Astrocyte (in vitro differentiated cells and primary cell): ENCODE measurements around the gene ASB13. TPM values are rescaled to one million over a fixed set of nuclear protein-coding genes. Genes with fewer than 3 reads are reported as not detected.

ENCODE experiments used
- DNase-seq: peaks from one replicate; pipeline ENCODE4 v3.0.0-alpha.2; 2010; ENCODE audit warnings: low read depth
- FAIRE-seq: peaks from 2 replicates; lab custom pipeline; 2011; peaks lifted over from hg19 to GRCh38; lab: Jason Lieb, UNC
- H2AFZ ChIP-seq: 2 replicates; pipeline ENCODE4 v1.6.0; 2012; ENCODE audit warnings: low read depth, low read length, inconsistent platforms
- H3K27ac ChIP-seq: 2 replicates; pipeline ENCODE4 v1.5.1; 2011; ENCODE audit warnings: low read depth, low read length, inconsistent platforms
- H3K27me3 ChIP-seq: 2 replicates; pipeline ENCODE4 v1.6.0; 2011; ENCODE audit warnings: low read length, inconsistent platforms; ENCODE audit not compliant: insufficient read depth
- H3K36me3 ChIP-seq: 2 replicates; pipeline ENCODE4 v1.5.1; 2011; ENCODE audit warnings: low read length, inconsistent platforms; ENCODE audit not compliant: insufficient read depth
- H3K4me1 ChIP-seq: 2 replicates; pipeline ENCODE4 v1.5.1; 2011; ENCODE audit warnings: low read length, inconsistent platforms; ENCODE audit not compliant: insufficient read depth
- H3K4me2 ChIP-seq: 2 replicates; pipeline ENCODE4 v1.6.0; 2012; ENCODE audit warnings: low read length, inconsistent platforms
- H3K4me3 ChIP-seq: 2 replicates; pipeline ENCODE4 v1.5.1; 2011; ENCODE audit warnings: low read depth, mild to moderate bottlenecking, low read length, inconsistent platforms; ENCODE audit not compliant: insufficient read depth
- H3K79me2 ChIP-seq: 2 replicates; pipeline ENCODE4 v1.6.0; 2012; ENCODE audit warnings: mild to moderate bottlenecking, low read length, inconsistent platforms; ENCODE audit not compliant: insufficient read depth
- H3K9ac ChIP-seq: 2 replicates; pipeline ENCODE4 v1.6.0; 2012; ENCODE audit warnings: mild to moderate bottlenecking, low read length, inconsistent platforms
- H3K9me3 ChIP-seq: 2 replicates; pipeline ENCODE4 v1.5.1; 2012; ENCODE audit warnings: low read depth, mild to moderate bottlenecking, low read length, inconsistent platforms; ENCODE audit not compliant: insufficient read depth
- H4K20me1 ChIP-seq: 2 replicates; pipeline ENCODE4 v1.6.0; 2012; ENCODE audit warnings: low read length, inconsistent platforms; ENCODE audit not compliant: insufficient read depth
- H3K27ac Mint-ChIP-seq: one replicate; pipeline ENCODE4 v1.8.0; 2021; ENCODE audit warnings: mild to moderate bottlenecking, mixed read lengths; ENCODE audit not compliant: unreplicated experiment
- H3K27me3 Mint-ChIP-seq: one replicate; pipeline ENCODE4 v1.8.0; 2021; ENCODE audit warnings: low read depth, mixed read lengths; ENCODE audit not compliant: unreplicated experiment
- H3K36me3 Mint-ChIP-seq: one replicate; pipeline ENCODE4 v1.8.0; 2021; ENCODE audit warnings: low read depth, mixed read lengths; ENCODE audit not compliant: unreplicated experiment
- H3K4me1 Mint-ChIP-seq: one replicate; pipeline ENCODE4 v1.8.0; 2021; ENCODE audit warnings: low read depth, mixed read lengths; ENCODE audit not compliant: unreplicated experiment
- H3K4me3 Mint-ChIP-seq: one replicate; pipeline ENCODE4 v1.8.0; 2021; ENCODE audit warnings: mild to moderate bottlenecking, moderate library complexity, mixed read lengths; ENCODE audit not compliant: unreplicated experiment
- H3K9me3 Mint-ChIP-seq: one replicate; pipeline ENCODE4 v1.8.0; 2021; ENCODE audit warnings: mild to moderate bottlenecking, mixed read lengths; ENCODE audit not compliant: unreplicated experiment
- EZH2 ChIP-seq: IDR thresholded peaks from 2 replicates; pipeline ENCODE4 v1.6.1; 2012; ENCODE audit warnings: mild to moderate bottlenecking, low read length, inconsistent platforms; ENCODE audit not compliant: insufficient read depth
- total RNA-seq: library from RNA; stranded (reverse); gene quantifications from 2 replicates; pipeline ENCODE4 v1.2.1, GENCODE V29; 2021
- TF ChIP-seq, protein P1 (sequence below): IDR thresholded peaks from 2 replicates; pipeline ENCODE4 v1.5.1; 2011; ENCODE audit warnings: low read depth, mild to moderate bottlenecking, inconsistent platforms, low read length, moderate library complexity; ENCODE audit not compliant: insufficient read depth

The ASB13 gene
- total RNA-seq, 1 donor from 2014 or later, result 4.8 TPM

DNA sequence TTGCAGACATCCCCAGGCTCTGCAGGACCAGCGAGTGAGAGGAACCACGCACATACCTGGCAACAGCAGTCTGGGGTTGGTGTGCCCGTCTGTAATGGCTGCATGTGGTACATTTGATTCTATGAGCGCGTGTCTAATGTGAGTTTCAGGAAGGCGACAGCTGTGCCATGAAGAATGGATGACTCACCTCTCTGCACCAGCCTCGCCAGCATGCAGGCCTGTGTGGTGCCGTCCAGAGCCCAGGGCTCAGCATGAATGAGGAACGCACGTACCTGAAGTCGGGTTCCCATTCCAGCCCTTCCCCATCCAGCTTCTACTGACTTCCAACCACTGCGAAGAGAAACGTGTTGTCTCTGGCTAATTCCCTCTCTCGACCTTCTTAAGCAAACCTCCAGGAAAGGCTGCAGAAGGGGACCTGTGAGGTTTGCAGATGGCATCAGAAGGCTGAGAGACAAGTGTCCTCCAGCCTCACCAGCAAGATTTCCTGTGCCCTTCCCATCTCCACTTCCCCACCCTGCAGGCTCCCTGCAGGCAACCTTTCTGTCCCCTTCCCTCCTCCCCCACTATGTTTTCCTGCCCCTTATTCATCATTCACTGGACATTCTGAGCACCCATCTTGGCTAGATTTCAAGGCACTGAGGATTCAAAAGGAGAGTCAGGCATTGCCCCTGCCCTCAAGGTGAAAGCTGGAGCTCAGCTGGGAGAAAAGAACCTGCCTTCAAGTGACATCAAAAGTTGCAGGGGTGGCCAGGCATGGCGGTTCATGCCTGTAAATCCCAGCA is 54.3 kb downstream of the ASB13 start:
- Mint-ChIP-seq H3K36me3 (peaks cover 3% of the 10 kb centered on the region), H3K4me3 (no peak overlapping the region), H3K27ac (peak overlapping the region; percentile 38), H3K9me3 (peaks cover 2% of the 10 kb centered on the region), H3K4me1 (peaks cover 10% of the 10 kb centered on the region), H3K27me3 (peaks cover 14% of the 10 kb centered on the region)
- H3K79me2 ChIP-seq, result no peaks in the 10 kb centered on the region
- no peak overlapping the region for H3K4me3 ChIP-seq
- no peak for FAIRE-seq
- H3K27ac ChIP-seq, result no peak overlapping the region
- H3K27me3 ChIP-seq, result no peaks in the 10 kb centered on the region
- H2AFZ ChIP-seq, result no peak overlapping the region
- H3K4me2 ChIP-seq, result no peak overlapping the region
- H4K20me1 ChIP-seq, result no peaks in the 10 kb centered on the region
- H3K4me1 ChIP-seq, result peaks cover 14% of the 10 kb centered on the region
- no peak for DNase-seq
- no peak overlapping the region for H3K9ac ChIP-seq
- no peaks in the 10 kb centered on the region for H3K36me3 ChIP-seq
- H3K9me3 ChIP-seq, result no peaks in the 10 kb centered on the region
- no peak for TF ChIP-seq EZH2
- TF ChIP-seq, protein P1, sequence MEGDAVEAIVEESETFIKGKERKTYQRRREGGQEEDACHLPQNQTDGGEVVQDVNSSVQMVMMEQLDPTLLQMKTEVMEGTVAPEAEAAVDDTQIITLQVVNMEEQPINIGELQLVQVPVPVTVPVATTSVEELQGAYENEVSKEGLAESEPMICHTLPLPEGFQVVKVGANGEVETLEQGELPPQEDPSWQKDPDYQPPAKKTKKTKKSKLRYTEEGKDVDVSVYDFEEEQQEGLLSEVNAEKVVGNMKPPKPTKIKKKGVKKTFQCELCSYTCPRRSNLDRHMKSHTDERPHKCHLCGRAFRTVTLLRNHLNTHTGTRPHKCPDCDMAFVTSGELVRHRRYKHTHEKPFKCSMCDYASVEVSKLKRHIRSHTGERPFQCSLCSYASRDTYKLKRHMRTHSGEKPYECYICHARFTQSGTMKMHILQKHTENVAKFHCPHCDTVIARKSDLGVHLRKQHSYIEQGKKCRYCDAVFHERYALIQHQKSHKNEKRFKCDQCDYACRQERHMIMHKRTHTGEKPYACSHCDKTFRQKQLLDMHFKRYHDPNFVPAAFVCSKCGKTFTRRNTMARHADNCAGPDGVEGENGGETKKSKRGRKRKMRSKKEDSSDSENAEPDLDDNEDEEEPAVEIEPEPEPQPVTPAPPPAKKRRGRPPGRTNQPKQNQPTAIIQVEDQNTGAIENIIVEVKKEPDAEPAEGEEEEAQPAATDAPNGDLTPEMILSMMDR, result no peak

DNA sequence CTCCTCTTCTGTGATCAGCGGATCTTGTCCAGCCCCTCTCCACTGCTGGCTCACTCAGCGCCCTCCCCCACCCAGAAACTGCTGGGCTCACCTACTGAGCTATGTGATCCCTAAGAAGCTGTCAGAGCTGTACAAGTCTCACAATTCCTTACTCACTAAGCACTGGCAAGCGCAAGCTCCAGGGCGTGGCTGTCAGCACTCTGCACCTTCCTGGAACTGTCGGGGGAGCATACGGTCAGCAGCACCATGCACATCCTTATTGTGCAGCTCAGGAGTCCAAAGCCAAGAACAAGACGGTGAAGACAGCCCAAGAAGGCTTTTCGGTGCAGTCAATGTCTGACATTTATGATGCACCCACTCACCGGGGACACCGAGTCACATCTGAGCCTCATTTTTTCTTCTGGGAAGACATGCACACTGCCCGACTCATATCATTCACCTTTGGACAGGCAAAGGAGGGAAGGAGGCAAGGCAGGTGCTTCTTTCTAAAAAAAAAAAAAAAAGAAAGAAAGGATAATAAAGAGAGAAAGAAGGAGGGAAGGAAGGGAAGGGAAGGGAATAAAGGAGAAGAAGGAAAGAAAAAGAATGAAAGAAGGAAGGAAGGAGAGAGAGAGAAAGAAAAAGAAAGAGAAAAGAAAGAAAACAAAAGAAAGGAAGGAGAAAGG is 56.3 kb downstream of the ASB13 start:
- Histone ChIP-seq H3K4me1 (peaks cover 14% of the 10 kb centered on the region), H3K27ac (no peak overlapping the region), H4K20me1 (no peaks in the 10 kb centered on the region), H2AFZ (no peak overlapping the region), H3K4me2 (no peak overlapping the region), H3K9me3 (no peaks in the 10 kb centered on the region), H3K36me3 (no peaks in the 10 kb centered on the region), H3K79me2 (no peaks in the 10 kb centered on the region), H3K4me3 (no peak overlapping the region), H3K27me3 (no peaks in the 10 kb centered on the region), H3K9ac (no peak overlapping the region)
- TF ChIP-seq, protein P1, result no peak
- TF ChIP-seq EZH2, result no peak
- Mint-ChIP-seq H3K27me3 (peaks cover 18% of the 10 kb centered on the region), H3K27ac (no peak overlapping the region), H3K4me3 (no peak overlapping the region), H3K9me3 (peaks cover 4% of the 10 kb centered on the region), H3K36me3 (peaks cover 3% of the 10 kb centered on the region), H3K4me1 (peaks cover 10% of the 10 kb centered on the region)
- no peak for FAIRE-seq
- no peak for DNase-seq
